Measurements from ENCODE around the gene TMEM97.

GRCh38 chr17:28326114-28326513 lies 7.1 kb downstream of the TMEM97 start:
- TF ChIP-seq CTCF (IDR thresholded peaks at IDR 0.05; ENCODE audit: insufficient read depth, low read length) (no peak), GABPA (IDR thresholded peaks at IDR 0.05; ENCODE audit: low read depth) (no peak), SPI1 (IDR thresholded peaks at IDR 0.05; ENCODE audit: borderline replicate concordance, low read depth) (no peak)

Measured in HL-60 (cell line).